GM19372 (cell line): ENCODE measurements around the gene TCEANC2.

ENCODE experiments used
- ATAC-seq: cut with Tn5 transposase; IDR thresholded peaks from one replicate; pipeline ENCODE4 v1.9.1; 2021; ENCODE audit warnings: mild to moderate bottlenecking, low read depth, moderate library complexity; ENCODE audit not compliant: unreplicated experiment

The TCEANC2 gene

DNA sequence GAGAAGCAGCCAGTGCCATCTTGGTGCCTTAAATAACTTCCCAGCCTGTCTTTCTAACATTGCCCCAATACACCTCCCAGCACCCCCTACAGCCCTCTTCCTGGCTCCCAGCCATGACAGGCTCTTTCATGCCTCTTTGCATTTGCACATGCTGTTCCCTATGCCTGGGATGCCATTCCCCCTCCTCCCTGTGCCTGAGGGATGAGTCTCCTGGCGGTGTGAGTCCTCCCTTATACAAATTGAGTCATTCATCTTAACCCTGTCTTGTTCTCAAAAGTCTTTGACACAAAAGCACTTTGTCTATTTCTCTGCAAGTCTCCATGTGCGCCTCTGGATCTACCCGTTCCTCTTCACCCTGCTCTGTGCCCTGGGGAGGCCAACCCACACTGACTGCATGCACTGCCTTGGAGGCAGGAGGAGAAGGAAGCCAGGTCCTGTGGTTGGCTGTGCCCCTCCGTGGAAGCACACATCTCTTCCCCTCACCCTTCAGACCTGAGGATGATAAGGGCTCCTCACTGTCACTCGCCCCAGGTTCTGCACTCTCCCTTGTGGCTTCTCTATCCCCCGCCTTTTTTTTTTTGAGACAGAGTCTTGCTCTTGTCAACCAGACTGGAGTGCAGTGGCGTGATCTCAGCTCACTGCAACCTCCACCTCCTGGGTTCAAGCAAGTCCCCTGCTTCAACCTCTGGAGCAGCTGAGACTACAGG, 74.3 kb downstream of the TCEANC2 start:
- no peak for ATAC-seq

DNA sequence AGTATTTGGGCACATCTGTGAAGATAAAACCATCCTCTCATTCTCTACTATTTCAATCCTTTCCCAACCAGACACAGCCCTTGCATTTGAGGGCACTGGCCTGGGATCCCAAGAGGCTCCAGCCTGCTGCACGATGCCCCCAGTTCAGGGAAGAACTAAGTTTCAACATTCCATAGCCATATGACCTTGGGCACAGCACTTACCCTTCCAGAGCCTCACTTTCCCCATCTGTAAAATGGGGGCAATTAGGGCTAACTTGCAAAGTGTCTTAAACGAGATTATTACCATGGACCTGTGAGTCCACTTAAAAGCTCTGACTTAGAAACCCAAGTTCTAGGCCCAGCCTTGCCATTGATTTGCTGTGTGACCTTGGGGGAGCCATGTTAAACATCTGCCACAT, 76.5 kb downstream of the TCEANC2 start:
- ATAC-seq = no peak

DNA sequence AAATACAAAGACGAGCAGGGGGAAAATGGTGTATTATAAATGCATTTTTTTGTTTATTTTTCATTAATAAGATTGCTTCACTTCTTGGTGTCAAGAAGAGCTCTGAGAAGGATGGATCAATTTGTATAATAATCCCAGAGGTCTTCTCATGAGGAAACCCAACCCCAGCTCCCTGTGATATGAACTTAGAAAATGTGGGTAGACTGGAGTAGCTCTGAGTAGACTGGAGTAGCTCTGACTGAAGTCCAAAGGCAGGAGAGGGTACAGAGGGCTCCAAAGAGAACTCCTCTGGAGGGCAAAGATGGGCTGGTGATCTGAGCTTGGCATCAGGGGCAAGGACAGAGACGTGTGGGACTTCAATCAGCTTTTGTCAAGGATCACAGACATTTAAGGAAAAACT, 78.0 kb downstream of the TCEANC2 start:
- no peak for ATAC-seq

DNA sequence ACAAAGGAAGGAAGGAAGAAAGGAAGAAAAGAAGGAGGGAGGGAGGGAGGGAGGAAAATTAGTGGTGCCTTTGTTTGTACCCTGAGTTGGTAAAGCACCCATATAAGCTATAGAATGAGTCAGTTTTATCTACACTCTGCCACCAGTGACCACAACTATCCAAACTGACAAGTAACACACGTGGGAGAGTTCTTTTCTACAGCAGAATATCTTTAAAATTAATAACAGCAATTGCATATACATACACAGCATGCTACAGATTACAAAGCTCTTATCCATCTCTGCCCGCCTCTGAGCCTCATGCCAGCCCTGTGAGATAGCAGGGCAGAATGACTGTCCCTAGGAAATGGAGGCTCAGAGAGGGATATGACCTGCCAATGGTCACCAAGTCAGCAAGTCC, 79.1 kb downstream of the TCEANC2 start:
- ATAC-seq = no peak

DNA sequence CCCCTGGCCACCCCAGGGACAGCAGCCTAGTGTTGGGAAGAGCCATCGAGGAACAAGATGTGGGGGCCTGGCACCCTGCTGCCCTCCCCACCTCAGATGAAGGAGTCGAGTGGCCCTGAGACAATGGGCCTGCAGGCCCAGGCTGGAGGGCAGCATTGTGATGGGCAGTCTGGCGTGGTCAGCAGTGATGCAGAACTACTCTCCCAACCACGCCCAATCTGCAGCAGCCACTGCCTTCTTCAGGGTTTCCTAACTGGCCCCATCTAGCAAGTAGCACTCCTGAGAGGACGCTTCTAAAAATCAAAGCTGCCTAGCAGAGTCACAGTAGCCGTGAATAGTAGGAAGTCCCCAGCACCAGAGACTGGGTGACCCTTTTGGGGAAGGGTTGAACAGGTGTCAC, 80.9 kb downstream of the TCEANC2 start:
- no peak for ATAC-seq

DNA sequence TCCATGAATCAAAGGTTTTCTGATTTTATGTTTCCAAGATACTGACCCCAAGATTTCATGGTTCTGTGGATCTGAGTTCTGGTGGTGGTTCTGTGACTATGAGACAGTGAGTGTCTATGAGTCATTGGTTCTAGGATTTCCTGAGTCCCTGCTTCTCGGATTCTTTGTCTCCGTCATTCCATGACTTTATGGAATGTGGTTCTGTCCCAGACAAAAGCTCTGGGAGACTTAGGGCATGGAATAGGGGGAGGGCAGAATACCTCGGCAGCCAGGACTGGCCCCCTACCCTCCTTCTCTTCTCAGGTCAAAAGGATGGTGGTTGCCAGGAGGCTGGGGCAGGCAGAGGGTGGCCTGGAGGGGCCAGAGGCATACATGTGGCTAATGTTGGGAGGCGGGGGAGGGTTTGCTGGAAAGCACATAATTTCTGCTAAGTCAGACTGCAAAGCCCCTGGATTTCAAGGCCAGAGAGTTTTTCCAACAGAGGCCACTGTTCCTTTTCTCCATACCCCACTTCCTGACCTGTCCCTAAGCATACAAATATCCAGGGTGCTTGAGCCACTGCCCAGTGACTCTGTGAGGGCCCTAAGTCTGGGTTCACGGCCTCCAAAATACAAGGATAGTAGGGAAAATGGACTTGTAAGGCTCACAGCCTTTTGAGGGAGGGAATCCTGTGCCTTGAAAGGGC, 82.2 kb downstream of the TCEANC2 start:
- no peak for ATAC-seq

DNA sequence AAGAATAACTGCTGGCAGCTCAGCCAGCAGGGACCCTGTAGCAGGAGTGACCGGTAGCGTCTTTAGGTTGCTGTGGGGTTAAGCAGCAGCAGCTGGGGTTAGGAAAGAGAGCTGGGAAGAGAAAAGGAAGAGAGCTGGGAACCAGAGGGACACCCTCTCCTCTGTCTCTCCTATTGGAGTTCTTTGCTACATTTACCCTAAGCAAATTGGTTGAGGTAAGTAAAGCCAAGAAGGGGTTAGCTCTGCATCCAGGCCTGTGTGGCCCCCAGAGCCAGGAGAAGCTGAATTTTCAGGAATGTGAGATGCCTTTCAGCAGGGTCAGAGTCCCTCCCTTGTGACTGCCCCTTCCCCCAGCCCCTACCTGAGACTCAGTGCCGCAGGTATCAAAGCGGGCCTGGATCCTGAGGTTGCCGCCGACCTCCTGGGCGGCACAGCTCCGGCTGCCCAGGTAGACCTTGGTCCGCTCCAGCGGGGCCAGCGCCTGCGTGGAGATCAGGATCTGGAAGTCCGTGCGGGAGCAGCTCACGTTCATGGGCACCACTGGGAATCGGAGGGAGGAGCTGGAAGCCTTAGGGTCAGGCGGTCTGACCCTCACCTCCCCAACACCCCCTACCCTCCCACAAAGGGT, 83.0 kb downstream of the TCEANC2 start:
- no peak for ATAC-seq

DNA sequence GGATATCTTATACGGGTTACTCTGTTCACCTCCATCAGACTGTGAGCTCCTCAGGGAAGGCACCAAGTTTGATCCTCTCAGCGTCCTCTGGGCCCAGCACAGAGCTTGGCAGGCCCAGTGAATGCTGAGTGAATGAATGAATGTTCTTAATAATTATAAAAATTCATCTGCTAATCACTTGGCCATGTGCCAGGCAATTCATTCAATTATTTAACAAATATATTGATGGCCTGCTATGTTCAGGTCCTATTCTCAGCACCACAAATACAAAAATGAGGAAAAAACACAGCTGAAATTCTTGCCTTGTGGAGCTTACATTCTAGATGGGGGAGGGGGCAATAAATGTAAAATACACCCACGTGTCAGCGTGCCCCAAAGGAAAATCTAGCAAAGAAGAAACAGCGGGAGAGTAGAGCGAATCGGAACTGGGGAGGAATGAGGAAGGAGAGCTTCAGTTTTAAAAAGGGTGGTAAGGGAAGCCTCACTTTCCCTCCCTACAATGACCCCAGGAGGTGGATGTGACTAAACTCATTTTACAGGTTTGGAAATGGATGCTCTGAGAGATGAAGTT, 83.6 kb downstream of the TCEANC2 start:
- no peak for ATAC-seq

DNA sequence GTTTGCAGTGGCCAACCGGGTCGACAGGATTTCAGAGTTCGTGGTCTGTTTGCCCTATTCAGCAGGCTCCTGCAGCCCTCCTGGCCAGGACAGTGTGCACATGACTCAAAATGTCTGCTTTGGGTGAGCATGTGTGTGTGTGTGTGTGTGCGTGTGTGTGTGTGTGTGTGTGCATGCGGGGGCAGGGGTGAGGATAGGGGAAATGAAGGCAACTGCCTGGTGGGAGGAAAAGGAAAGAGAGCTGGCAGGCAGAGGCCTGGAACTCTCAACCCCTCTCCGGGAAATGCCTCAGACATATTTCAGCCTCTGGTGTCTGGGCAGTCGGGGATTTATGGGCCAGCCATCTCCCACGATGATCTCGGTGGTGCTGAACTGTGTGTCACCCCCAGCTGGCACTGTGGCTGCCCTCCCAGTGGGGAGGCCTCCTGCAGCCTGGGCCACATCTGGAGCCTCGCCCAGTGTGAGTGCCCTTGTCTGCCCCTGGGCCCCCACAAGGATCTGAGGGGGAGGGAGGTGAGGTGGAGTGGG, 84.2 kb downstream of the TCEANC2 start:
- no peak for ATAC-seq

DNA sequence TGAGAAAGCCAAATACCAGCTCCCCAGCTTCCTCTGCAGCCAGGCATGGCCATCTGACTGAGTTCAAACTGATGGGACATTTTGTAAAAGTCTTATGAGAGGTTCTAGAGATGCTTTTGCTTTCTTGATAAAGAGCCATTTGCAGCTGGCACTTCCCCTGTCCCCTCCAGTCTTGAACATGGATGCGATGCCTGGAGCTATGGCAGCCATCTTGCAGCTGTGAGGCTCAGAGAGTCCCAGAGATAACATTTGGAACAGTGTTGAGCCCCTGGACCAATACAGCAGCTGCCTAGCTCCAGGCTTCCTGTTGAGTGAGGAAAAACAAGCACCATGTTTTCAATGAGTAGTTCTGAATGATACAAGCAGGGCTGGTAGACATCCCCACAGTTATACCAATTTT, 85.6 kb downstream of the TCEANC2 start:
- no peak for ATAC-seq

DNA sequence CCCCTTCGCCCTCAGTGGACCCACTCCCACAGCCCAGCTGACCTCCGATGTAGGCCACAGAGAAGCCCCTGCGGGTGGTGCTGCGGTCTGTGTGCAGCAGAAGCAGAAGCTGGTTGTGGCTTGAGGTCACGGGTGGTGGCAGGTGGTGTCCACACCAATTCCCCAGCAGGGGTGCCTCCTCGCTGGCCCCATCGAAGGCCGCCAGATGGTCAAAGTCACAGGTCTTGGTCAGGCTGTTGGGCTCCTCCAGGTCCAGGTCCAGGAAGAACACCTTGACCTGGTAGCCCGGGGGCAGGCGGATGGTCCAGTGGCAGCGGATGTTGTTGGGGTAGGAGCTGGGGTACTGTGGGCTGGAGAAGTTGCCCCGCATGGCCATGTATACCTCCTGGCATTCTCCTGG, 86.3 kb downstream of the TCEANC2 start:
- no peak for ATAC-seq

DNA sequence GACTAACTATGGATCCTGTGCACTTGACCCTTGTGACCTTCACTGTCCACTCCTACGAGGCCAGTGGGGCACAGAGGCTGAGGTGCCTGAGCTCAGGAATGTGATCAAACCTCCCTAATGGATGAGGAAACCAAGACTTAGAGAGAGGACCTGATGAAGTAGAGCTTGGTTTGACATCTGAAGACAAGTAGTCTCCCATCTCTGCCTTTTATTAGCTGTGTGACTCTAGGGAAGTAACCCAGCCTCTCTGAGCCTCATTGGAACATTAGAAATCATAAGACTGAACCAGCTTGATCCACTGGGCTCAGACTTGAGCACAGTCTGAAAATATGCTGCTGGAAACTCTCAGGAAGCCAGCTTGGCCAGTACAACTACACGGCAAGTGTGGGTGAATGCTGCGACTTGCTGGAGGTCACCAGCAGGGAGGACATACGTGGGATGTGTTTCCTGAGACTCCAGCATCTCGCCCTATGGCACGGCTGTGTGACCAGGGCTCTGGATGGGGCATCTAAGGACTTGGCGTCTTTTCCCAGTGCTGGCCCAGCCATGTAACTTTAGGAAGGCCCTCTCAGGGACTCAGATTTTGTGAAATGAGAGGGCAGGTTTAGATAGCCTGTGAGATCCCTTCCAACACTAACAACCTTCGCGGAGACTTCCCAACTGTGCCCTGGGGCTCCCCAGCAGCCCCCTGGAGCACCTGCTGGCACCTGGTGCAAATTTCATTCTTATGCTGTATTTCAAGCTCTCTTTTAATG, 88.9 kb downstream of the TCEANC2 start:
- ATAC-seq = no peak

DNA sequence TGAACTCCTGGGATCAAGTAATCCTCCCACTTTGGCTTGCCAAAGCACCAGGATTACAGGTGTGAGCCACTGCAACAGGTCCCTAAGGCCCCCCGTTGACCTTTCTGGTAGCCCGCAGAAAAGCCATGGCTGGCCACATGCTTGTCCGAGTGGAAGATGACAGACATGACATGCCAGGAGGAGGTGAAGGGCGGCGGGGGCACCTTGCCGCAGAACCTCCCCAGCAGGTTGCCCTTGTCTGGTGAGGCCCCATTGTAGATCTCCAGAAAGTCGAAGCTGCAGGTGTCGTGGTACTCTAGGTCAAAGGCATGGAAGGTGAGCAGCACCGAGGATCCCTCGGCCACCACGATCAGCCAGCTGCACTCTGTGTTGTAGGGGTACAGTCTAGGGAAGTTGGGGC, 91.0 kb downstream of the TCEANC2 start:
- no peak for ATAC-seq

DNA sequence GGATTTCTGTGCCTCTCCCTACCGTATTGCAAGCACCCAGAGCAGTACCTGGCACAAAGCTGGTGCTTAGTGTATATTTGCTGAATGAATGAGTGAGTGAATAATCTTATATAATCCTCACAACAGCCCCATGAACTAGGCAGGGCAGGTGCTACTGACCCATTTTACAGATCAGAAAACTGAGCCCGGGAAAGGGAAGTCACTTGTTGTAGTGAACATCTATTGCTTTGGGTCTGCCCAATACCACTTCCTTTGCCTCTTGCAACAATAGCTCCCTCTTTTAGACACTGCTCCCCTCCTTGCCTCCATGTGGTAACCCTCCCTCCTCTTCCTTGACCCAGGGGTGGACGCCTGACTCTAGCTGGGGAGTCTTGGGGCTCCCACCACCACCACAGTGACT, 96.3 kb downstream of the TCEANC2 start:
- ATAC-seq = no peak

DNA sequence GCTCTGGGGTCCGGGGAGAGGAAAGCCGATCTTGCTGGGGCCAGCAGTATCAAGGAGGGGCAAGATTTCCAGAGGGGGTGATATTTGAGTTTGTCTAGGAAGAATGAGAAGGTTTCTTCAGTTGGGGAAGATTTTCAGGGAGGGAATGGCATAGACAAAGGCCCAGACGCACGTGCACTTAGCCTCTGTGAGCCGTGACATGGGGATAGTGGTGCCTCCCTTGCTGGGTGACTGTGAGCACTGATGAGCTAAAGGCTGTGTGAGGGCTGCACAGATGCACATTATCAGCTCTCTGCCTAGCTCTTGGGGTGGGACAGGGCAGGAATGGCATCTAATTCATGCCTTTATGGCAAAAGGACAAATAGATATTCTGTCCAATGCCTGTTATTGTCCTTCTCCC, 97.6 kb downstream of the TCEANC2 start:
- no peak for ATAC-seq

DNA sequence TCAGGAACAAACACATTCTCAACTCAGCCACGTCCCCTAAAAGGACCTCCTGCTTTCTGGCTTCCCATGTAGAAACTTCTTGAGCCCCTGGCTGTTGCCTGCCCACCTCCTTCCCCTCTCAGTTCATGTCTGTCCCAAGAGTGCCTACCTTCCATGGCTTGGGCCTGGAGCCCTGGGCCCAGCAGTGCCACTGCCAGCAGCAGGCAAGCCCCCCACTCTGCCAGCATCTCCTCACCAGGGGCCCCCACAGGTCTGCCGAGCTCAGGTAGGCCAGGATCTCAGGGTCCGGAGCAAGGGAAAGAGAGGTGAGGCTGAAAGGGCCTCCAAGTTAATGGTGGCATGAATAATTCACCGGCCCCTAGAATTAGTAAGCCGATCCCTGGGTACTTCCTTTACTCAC, 99.3 kb downstream of the TCEANC2 start, which contains the start of gene CDCP2:
Gene CDCP2, minus strand, starts transcription at position 305 of the 400 bp plus-strand sequence. Its CDS starts 78 bp downstream, at position 227.
- ATAC-seq = no peak

DNA sequence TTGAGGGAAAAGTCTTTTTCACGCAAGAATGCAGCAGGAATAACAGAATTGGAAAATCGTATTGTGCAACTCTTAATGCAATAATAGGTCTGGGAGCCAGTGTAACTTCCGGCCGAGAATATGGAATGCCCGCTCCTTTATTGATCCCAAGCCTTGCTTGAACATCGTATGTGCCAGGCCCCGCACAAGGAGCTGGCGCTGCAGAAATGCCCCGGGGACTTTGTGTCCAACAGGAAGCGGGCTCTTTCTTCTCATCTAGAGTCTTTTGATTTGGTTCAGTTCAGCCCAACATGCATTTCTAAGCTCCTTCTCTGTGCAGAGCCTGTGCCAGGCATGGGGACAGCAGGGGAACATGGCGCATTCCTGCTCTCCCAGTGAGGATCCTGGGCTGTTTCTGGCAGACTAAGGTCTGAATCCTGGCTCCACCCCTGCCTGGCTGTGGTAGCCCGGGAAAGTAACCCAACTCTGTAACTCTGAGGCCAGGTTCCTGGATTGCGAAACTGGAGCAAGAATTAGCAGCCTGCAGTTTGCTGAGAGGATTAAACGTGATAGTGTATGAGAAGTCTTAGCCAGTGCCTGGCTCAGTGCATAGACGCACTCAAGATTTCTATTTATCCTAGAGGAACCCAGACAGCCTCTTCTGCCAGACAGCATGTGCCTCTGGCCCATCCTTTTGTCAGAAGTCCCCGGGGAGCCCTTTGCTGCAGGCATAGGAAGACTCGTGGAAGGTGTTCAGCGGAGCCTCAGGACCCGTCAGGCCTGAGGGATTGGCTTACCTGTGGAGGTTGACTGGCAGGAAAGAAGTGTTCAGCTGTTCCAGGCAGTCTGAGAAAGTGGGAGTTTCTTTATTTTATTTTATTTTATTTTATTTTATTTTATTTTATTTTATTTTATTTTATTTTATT, 100.4 kb downstream of the TCEANC2 start:
- ATAC-seq = no peak
